GM12878 (cell line): ENCODE results near the gene MAPK1IP1L. TPM values are rescaled to one million over a fixed set of nuclear protein-coding genes. Genes with fewer than 3 reads are reported as not detected.
A peak's percentile ranks its signal among the peaks of the same experiment; 100 is the strongest.

Experiments
- ATAC-seq: fragments of 200-7000 bp; cut with Tn5 transposase; 3 replicates; pipeline ENCODE4 v1.9.1; 2020; ENCODE audit warnings: mild to moderate bottlenecking, moderate library complexity
- BruUV-seq: library from RNA; stranded (reverse); fragments of 400-500 nt; replicated peaks from 2 replicates; lab custom pipeline; 2021; lab: Mats Ljungman, UMichigan
- CTCF ChIA-PET: fragments of 300-600 bp; sonication (Branson Sonifier 250); formaldehyde crosslinking; extraction: SDS; loops from one replicate; lab custom pipeline; 2021; ENCODE audit warnings: inconsistent platforms; lab: Yijun Ruan, JAX
- POLR2A ChIA-PET: fragments of 350-600 bp; formaldehyde crosslinking; extraction: SDS; loops from one replicate; lab custom pipeline; 2021; ENCODE audit warnings: inconsistent platforms; lab: Charles Lee
- RAD21 ChIA-PET: fragments of 300-600 bp; sonication (Branson Sonifier 250); formaldehyde crosslinking; loops from one replicate; lab custom pipeline; 2023; ENCODE audit warnings: antibody characterized with exemption; ENCODE audit not compliant: unreplicated experiment; lab: Charles Lee
- SMC1A ChIA-PET: fragments of 300-600 bp; sonication (Branson Sonifier 250); formaldehyde crosslinking; loops from one replicate; lab custom pipeline; 2023; ENCODE audit not compliant: unreplicated experiment, uncharacterized antibody; lab: Charles Lee
- DNase-seq: peaks from one replicate; pipeline ENCODE4 v3.0.0-alpha.2; 2011; ENCODE audit warnings: low read depth, low spot score
- FAIRE-seq: peaks from 3 replicates; lab custom pipeline; 2011; peaks lifted over from hg19 to GRCh38; lab: Jason Lieb, UNC
- H2AFZ ChIP-seq: 2 replicates; pipeline ENCODE4 v1.6.0; 2011; ENCODE audit warnings: low read depth, low read length, control low read depth; ENCODE audit not compliant: control insufficient read depth
- H3K27ac ChIP-seq: 2 replicates; pipeline ENCODE4 v1.5.1; 2011; ENCODE audit warnings: control low read depth; ENCODE audit not compliant: control insufficient read depth, insufficient read depth
- H3K27me3 ChIP-seq, 2 experiments: replicated peaks in 1 of 2; 2 replicates each; pipeline versions ENCODE4 v1.6.0 to v1.6.1; 2011; ENCODE audit warnings: low read length in 1 of 2; ENCODE audit not compliant: control insufficient read depth in 2 of 2, insufficient read depth in 2 of 2
- H3K36me3 ChIP-seq, 2 experiments: 2 replicates each; pipeline ENCODE4 v1.5.1; 2011; ENCODE audit warnings: low read length in 1 of 2; ENCODE audit not compliant: control insufficient read depth in 2 of 2, insufficient read depth in 2 of 2
- H3K4me1 ChIP-seq: 2 replicates; pipeline ENCODE4 v1.6.1; 2011; ENCODE audit warnings: mild to moderate bottlenecking, low read length, moderate library complexity, mixed read lengths; ENCODE audit not compliant: control insufficient read depth, insufficient read depth
- H3K4me2 ChIP-seq: 2 replicates; pipeline ENCODE4 v1.6.0; 2011; ENCODE audit warnings: control low read depth; ENCODE audit not compliant: control insufficient read depth, insufficient read depth
- H3K4me3 ChIP-seq: fragments of 200-600 bp; sonication (generic); 2 replicates; pipeline ENCODE4 v1.5.1; 2016
- H3K79me2 ChIP-seq: 2 replicates; pipeline ENCODE4 v1.6.0; 2011; ENCODE audit warnings: low read length; ENCODE audit not compliant: control insufficient read depth, insufficient read depth
- H3K9ac ChIP-seq: 2 replicates; pipeline ENCODE4 v1.8.0; 2011; ENCODE audit warnings: low read length, control low read depth, mixed read lengths; ENCODE audit not compliant: control insufficient read depth, insufficient read depth
- H3K9me3 ChIP-seq: replicated peaks from 3 replicates; pipeline ENCODE4 v1.5.1; 2011; ENCODE audit warnings: mild to moderate bottlenecking, low read length; ENCODE audit not compliant: control insufficient read depth, insufficient read depth
- H4K20me1 ChIP-seq: 2 replicates; pipeline ENCODE4 v1.6.0; 2011; ENCODE audit not compliant: control insufficient read depth, insufficient read depth
- MTA2 ChIP-seq: fragments of 450-650 bp; IDR thresholded peaks from 2 replicates; pipeline ENCODE4 v1.6.1; 2016; ENCODE audit warnings: low read depth, mild to moderate bottlenecking, moderate library complexity
- MYB ChIP-seq: fragments of 150-350 bp; IDR thresholded peaks from 2 replicates; pipeline ENCODE4 v1.6.1; 2014; ENCODE audit warnings: mild to moderate bottlenecking, low read depth, low read length, borderline replicate concordance
- NFIC ChIP-seq: IDR thresholded peaks from 2 replicates; pipeline ENCODE4 v1.6.1; 2012; ENCODE audit warnings: low read depth, mild to moderate bottlenecking, inconsistent platforms, low read length, moderate library complexity
- RAD51 ChIP-seq: fragments of 450-650 bp; IDR thresholded peaks from 2 replicates; pipeline ENCODE4 v1.6.1; 2016; ENCODE audit warnings: moderate library complexity, mild to moderate bottlenecking, inconsistent platforms
- TAF1 ChIP-seq: IDR thresholded peaks from 2 replicates; pipeline ENCODE4 v1.6.1; 2011; ENCODE audit warnings: mild to moderate bottlenecking, low read depth, low read length, borderline replicate concordance
- YBX1 ChIP-seq: fragments of 450-650 bp; IDR thresholded peaks from 2 replicates; pipeline ENCODE4 v1.6.1; 2016; ENCODE audit warnings: antibody characterized with exemption
- WGBS: methylation state at CpG from one replicate; pipeline ENCODE4 v1.1.6; 2016; ENCODE audit warnings: low lambda C conversion rate; ENCODE audit not compliant: insufficient replicate concordance, insufficient coverage; ENCODE audit errors: missing lambda C conversion rate; 5-methylcytosine and 5-hydroxymethylcytosine counted together
- in situ Hi-C: fragments of 300-500 bp; cut with MboI; formaldehyde crosslinking; loops from 9 replicates; pipeline ENCODE4 v1.14.3; 2018; ENCODE audit warnings: mixed read lengths
- intact Hi-C: fragments of 100-400 bp; cut with micrococcal nuclease; formaldehyde crosslinking; loops from one replicate; pipeline ENCODE4 v1.14.2; 2022; ENCODE audit not compliant: unreplicated experiment
- polyA plus RNA-seq, 11 experiments: library from polyadenylated mRNA; depleted of rRNA in 4 of 11; unstranded in 6 of 11; stranded (reverse) in 5 of 11; fragments of >200 nt; fragmentation: Nextera tagmentation in 4 of 11; fragmentation: Illumina TruSeq in 1 of 11; extraction: Ambion mirVana in 4 of 11; extraction: Trizol in 1 of 11; gene quantifications; 1 replicate in 1 of 11; 2 replicates in 10 of 11; pipeline versions ENCODE4 v1.2.1 to v1.2.3, GENCODE V29; 2011 to 2016; ENCODE audit warnings: inconsistent platforms in 2 of 11, missing spikeins in 2 of 11, low read depth in 1 of 11
- total RNA-seq, 4 experiments: library from RNA; depleted of rRNA in 3 of 4; stranded (reverse); fragments of >200 nt in 3 of 4; fragmentation: Illumina TruSeq in 1 of 4; extraction: Trizol in 1 of 4; gene quantifications; 2 replicates each; pipeline versions ENCODE4 v1.2.1 to v1.2.3, GENCODE V29; 2013 to 2021
- TF ChIP-seq, protein P1 (sequence below): fragments of 450-650 bp; IDR thresholded peaks from 2 replicates; pipeline ENCODE4 v1.6.1; 2017; ENCODE audit warnings: mild to moderate bottlenecking, low read depth, inconsistent platforms; ENCODE audit not compliant: poor library complexity, severe bottlenecking

The MAPK1IP1L gene
- total and polyA plus RNA-seq, 10 of the 15 experiments (the other 5 are each of a cell fraction or from before 2014, with no cell fraction given), result 44.6 to 117 (median 73.0) TPM

DNA sequence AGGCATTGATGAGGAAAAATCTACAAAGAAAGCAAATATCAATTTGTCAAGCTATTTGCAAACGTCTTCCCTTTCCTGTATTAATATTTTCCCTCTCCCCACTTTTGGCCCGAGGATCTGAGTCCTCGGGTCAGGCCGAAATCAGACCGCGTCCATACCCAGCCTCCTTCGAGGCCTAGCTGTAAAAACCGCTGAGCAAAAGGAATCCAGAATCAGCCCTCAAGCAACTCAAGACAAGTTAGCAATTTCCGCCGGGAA lies 353 bp upstream of the MAPK1IP1L start:
- Histone ChIP-seq H3K9ac (peak overlapping the region; percentile 99), H3K4me1 (no peaks in the 10 kb centered on the region; the same call in 1 of the 2 replicates), H3K79me2 (peaks cover 46% of the 10 kb centered on the region), H2AFZ (peak overlapping the region; percentile 90), H3K27me3 (no peaks in the 10 kb centered on the region), H3K9me3 (no peaks in the 10 kb centered on the region; the same call in 2 of the 3 replicates), H3K4me3 (peak overlapping the region; percentile 69), H4K20me1 (no peaks in the 10 kb centered on the region), H3K36me3 (peaks cover 0 to 5% of the 10 kb centered on the region in 2 experiments; a peak in 2 of 4 replicates), H3K27ac (peak overlapping the region; percentile 99), H3K4me2 (peak overlapping the region; percentile 80)
- POLR2A ChIA-PET, result interaction anchor here (0.8 to 3.1 kb wide), 15 partner anchors 8 to 141 kb away, joined by 3 to 48 read pairs (median 4); partner anchors contain the start of genes DLGAP5, SOCS4 and WDHD1
- SMC1A ChIA-PET, result interaction anchor here (0.8 to 5.8 kb wide), 18 partner anchors 14 to 109 kb away, joined by 3 to 98 read pairs (median 8); partner anchors contain the start of gene WDHD1
- TF ChIP-seq MTA2 (0 out of 2 replicates have a peak, but pooled peaks have one; percentile 25), YBX1 (no peak), TAF1 (no peak), RAD51 (no peak), MYB (no peak), NFIC (0 out of 2 replicates have a peak, but pooled peaks have one; percentile 33)
- TF ChIP-seq, protein P1, sequence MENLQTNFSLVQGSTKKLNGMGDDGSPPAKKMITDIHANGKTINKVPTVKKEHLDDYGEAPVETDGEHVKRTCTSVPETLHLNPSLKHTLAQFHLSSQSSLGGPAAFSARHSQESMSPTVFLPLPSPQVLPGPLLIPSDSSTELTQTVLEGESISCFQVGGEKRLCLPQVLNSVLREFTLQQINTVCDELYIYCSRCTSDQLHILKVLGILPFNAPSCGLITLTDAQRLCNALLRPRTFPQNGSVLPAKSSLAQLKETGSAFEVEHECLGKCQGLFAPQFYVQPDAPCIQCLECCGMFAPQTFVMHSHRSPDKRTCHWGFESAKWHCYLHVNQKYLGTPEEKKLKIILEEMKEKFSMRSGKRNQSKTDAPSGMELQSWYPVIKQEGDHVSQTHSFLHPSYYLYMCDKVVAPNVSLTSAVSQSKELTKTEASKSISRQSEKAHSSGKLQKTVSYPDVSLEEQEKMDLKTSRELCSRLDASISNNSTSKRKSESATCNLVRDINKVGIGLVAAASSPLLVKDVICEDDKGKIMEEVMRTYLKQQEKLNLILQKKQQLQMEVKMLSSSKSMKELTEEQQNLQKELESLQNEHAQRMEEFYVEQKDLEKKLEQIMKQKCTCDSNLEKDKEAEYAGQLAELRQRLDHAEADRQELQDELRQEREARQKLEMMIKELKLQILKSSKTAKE, result peak; percentile 52
- intact Hi-C loops (loop anchor here (2.0 kb wide), 1 partner anchor 52 kb away; no protein-coding TSS in a partner anchor), in situ Hi-C loops (no loop called here)
- WGBS, result 3% methylated on average over 10 of the region's 10 CpGs
- CTCF ChIA-PET, result interaction anchor here (0.6 to 3.4 kb wide), 38 partner anchors 8 to 303 kb away, joined by 3 to 44 read pairs (median 6); partner anchors contain the start of genes FBXO34, SOCS4 and WDHD1
- DNase-seq (no peak), ATAC-seq (peak; percentile 53), FAIRE-seq (no peak)
- BruUV-seq, result TSS peak; percentile 97
- RAD21 ChIA-PET, result interaction anchor here (0.7 to 3.6 kb wide), 24 partner anchors 8 to 303 kb away, joined by 3 to 49 read pairs (median 7); partner anchors contain the start of genes DLGAP5, SOCS4 and WDHD1
